Caco-2 (cell line): Measurements from ENCODE around the gene PPP1R12A. TPM values are rescaled to one million over a fixed set of nuclear protein-coding genes. Genes with fewer than 3 reads are reported as not detected.
"Not testable (repeated sequence)": the region's sequence is repeated elsewhere in the genome, so short reads cannot be mapped to it uniquely, and the experiment has no call there.

Experiments
- BruUV-seq: library from RNA; stranded (reverse); fragments of 400-500 nt; replicated peaks from 2 replicates; lab custom pipeline; 2021; lab: Mats Ljungman, UMichigan
- CTCF ChIA-PET: fragments of 300-600 bp; sonication (Branson Sonifier 250); formaldehyde crosslinking; loops from one replicate; lab custom pipeline; 2022; ENCODE audit warnings: antibody characterized with exemption; lab: Charles Lee
- POLR2A ChIA-PET: fragments of 300-600 bp; sonication (Branson Sonifier 250); formaldehyde crosslinking; loops from one replicate; lab custom pipeline; 2022; ENCODE audit warnings: antibody characterized with exemption; lab: Charles Lee
- DNase-seq, 2 experiments: peaks; one replicate each; pipeline versions ENCODE4 v3.0.0 to v3.0.0-alpha.2; 2020 to 2022
- H3K27me3 ChIP-seq: replicated peaks from 2 replicates; pipeline ENCODE4 v1.6.0; 2011; ENCODE audit warnings: low read length; ENCODE audit not compliant: control insufficient read depth, insufficient read depth
- H3K36me3 ChIP-seq: 2 replicates; pipeline ENCODE4 v1.5.1; 2011; ENCODE audit warnings: low read length; ENCODE audit not compliant: control insufficient read depth, insufficient read depth
- H3K4me1 ChIP-seq: fragments of 250-450 bp; sonication (Bioruptor Pico); 2 replicates; pipeline ENCODE4 v1.5.1; 2020; ENCODE audit warnings: mild to moderate bottlenecking
- H3K4me3 ChIP-seq: 2 replicates; pipeline ENCODE4 v1.5.1; 2011; ENCODE audit warnings: low read depth, mild to moderate bottlenecking, control low read depth, low read length
- H3K9me3 ChIP-seq: fragments of 250-450 bp; sonication (Bioruptor Pico); 2 replicates; pipeline ENCODE4 v1.5.1; 2020; ENCODE audit warnings: mild to moderate bottlenecking, moderate library complexity
- H3K27ac Mint-ChIP-seq: one replicate; pipeline ENCODE4 v1.8.0; 2022; ENCODE audit warnings: mixed read lengths; ENCODE audit not compliant: unreplicated experiment
- H3K27me3 Mint-ChIP-seq: one replicate; pipeline ENCODE4 v1.8.0; 2022; ENCODE audit warnings: mixed read lengths; ENCODE audit not compliant: insufficient read depth, unreplicated experiment
- H3K36me3 Mint-ChIP-seq: one replicate; pipeline ENCODE4 v1.8.0; 2022; ENCODE audit warnings: mild to moderate bottlenecking, mixed read lengths; ENCODE audit not compliant: insufficient read depth, unreplicated experiment
- H3K4me1 Mint-ChIP-seq: one replicate; pipeline ENCODE4 v1.8.0; 2022; ENCODE audit warnings: low read depth, mixed read lengths; ENCODE audit not compliant: unreplicated experiment
- H3K4me3 Mint-ChIP-seq: one replicate; pipeline ENCODE4 v1.8.0; 2022; ENCODE audit warnings: mild to moderate bottlenecking, moderate library complexity, mixed read lengths; ENCODE audit not compliant: unreplicated experiment
- H3K9me3 Mint-ChIP-seq: one replicate; pipeline ENCODE4 v1.8.0; 2022; ENCODE audit warnings: mixed read lengths; ENCODE audit not compliant: unreplicated experiment
- CTCF ChIP-seq, 2 experiments: fragments of 200-600 bp in 1 of 2; IDR thresholded peaks; 1 replicate in 1 of 2; 2 replicates in 1 of 2; pipeline versions ENCODE4 v1.5.1 to v1.8.0; 2011 to 2022; ENCODE audit warnings: antibody characterized with exemption in 1 of 2, control low read depth in 1 of 2, inconsistent platforms in 1 of 2, low read depth in 1 of 2, low read length in 1 of 2, mild to moderate bottlenecking in 1 of 2, moderate library complexity in 1 of 2; ENCODE audit not compliant: insufficient read depth in 1 of 2, severe bottlenecking in 1 of 2, unreplicated experiment in 1 of 2
- intact Hi-C: fragments of 100-400 bp; cut with micrococcal nuclease; formaldehyde crosslinking; loops from one replicate; pipeline ENCODE4 v1.10.0; 2022; ENCODE audit not compliant: unreplicated experiment
- total RNA-seq: library from RNA; stranded (reverse); gene quantifications from 2 replicates; pipeline ENCODE4 v1.2.3, GENCODE V29; 2022

Gene PPP1R12A
- total RNA-seq, 1 experiment from 2014 or later, result 62.5 TPM

DNA sequence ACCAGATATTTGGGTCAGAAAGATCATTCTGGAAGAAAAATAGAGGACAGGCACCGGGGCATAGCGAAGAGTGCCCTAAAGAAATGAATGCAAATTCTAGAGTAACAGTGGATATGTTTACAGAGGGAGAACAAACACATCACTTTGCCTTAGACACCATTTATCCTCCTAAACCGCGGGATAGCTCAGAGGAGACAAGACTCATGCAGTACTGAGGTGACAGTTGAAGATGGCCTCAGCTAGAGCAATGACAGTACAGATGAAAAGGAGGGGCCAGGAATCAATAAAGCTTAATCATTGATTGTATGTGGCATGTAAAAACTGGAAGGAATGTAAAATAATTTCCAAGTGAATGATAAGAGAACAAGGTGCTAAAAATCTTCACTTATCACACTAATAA is 10.5 kb upstream of the PPP1R12A start:
- Histone ChIP-seq H3K27me3 (no peaks in the 10 kb centered on the region), H3K4me3 (no peak overlapping the region), H3K9me3 (no peaks in the 10 kb centered on the region), H3K36me3 (no peaks in the 10 kb centered on the region), H3K4me1 (no peaks in the 10 kb centered on the region)
- TF ChIP-seq CTCF (IDR thresholded peaks at IDR 0.05; ENCODE audit: insufficient read depth in 1 of 2, low read depth in 1 of 2, low read length in 1 of 2, severe bottlenecking in 1 of 2, unreplicated experiment in 1 of 2), result no peak
- Mint-ChIP-seq H3K27me3 (no peaks in the 10 kb centered on the region), H3K4me3 (no peak overlapping the region), H3K9me3 (no peaks in the 10 kb centered on the region), H3K36me3 (no peaks in the 10 kb centered on the region), H3K4me1 (peaks cover 12% of the 10 kb centered on the region), H3K27ac (no peak overlapping the region)
- no peak for DNase-seq
- no TSS peak for BruUV-seq
- intact Hi-C loops, result no loop called here
- POLR2A ChIA-PET, result no interaction called here
- CTCF ChIA-PET, result no interaction called here

DNA sequence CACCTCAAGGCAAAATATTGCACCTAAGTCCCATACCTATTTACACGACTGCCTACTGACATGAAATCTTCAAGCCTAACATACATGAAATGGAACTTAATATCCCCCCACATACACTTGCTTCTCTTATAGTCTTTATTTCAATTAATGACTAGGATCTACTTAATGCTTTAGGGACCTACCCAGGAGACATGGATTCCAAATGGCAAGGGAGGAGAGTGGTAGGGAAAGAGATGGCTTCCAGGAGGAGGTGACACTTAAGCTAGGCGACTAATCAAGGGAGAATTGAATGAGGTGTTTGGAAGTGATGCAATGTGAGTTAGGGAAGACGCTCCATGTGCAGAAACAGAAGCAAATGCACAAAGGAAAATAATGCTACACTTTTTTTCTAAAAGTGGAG is 9.7 kb upstream of the PPP1R12A start:
- no peak overlapping the region for H3K4me3 Mint-ChIP-seq
- no TSS peak for BruUV-seq
- H3K9me3 ChIP-seq, result no peaks in the 10 kb centered on the region
- POLR2A ChIA-PET, result no interaction called here
- no peak overlapping the region for H3K4me3 ChIP-seq
- no peak overlapping the region for H3K27ac Mint-ChIP-seq
- no peaks in the 10 kb centered on the region for H3K4me1 ChIP-seq
- H3K27me3 Mint-ChIP-seq, result no peaks in the 10 kb centered on the region
- no peak for TF ChIP-seq CTCF (IDR thresholded peaks at IDR 0.05; ENCODE audit: insufficient read depth in 1 of 2, low read depth in 1 of 2, low read length in 1 of 2, severe bottlenecking in 1 of 2, unreplicated experiment in 1 of 2)
- H3K4me1 Mint-ChIP-seq, result peaks cover 12% of the 10 kb centered on the region
- CTCF ChIA-PET, result no interaction called here
- no peaks in the 10 kb centered on the region for H3K27me3 ChIP-seq
- intact Hi-C loops, result no loop called here
- no peaks in the 10 kb centered on the region for H3K36me3 Mint-ChIP-seq
- H3K36me3 ChIP-seq, result no peaks in the 10 kb centered on the region
- no peak for DNase-seq
- H3K9me3 Mint-ChIP-seq, result no peaks in the 10 kb centered on the region

- H3K4me1 Mint-ChIP-seq, result peaks cover 12% of the 10 kb centered on the region
- H3K27ac Mint-ChIP-seq, H3K9me3 Mint-ChIP-seq, BruUV-seq, intact Hi-C loops, H3K36me3 ChIP-seq, H3K27me3 ChIP-seq, POLR2A ChIA-PET, H3K4me3 Mint-ChIP-seq, H3K4me3 ChIP-seq, H3K27me3 Mint-ChIP-seq, H3K9me3 ChIP-seq, H3K4me1 ChIP-seq, DNase-seq, CTCF ChIA-PET, H3K36me3 Mint-ChIP-seq: not testable (repeated sequence)
These were observed 7.9 kb upstream of the PPP1R12A start for GRCh38 chr12:79942846-79943245.
